ENCODE data around the gene GPR171. TPM values are rescaled to one million over a fixed set of nuclear protein-coding genes. Genes with fewer than 3 reads are reported as not detected.

GPR171 gene
- total and polyA plus RNA-seq, 2 donors (not counting 3 experiments of a cell fraction or from before 2014, with no cell fraction given) = not detected

GRCh38 chr3:151205482-151205881, 2.5 kb upstream of the GPR171 start:
- H3K79me2 ChIP-seq (ENCODE audit: control insufficient read depth, insufficient read depth, low read length) = no peaks in the 10 kb centered on the region
- H2AFZ ChIP-seq (ENCODE audit: low read depth, low read length) = no peak overlapping the region
- POLR2A ChIA-PET = no interaction called here
- no peaks in the 10 kb centered on the region for H3K4me1 ChIP-seq (ENCODE audit: control insufficient read depth, extremely low read depth, insufficient read depth, low read length)
- H3K9me3 ChIP-seq (replicated peaks; ENCODE audit: control insufficient read depth, insufficient read depth, low read length) = no peaks in the 10 kb centered on the region
- DNase-seq (ENCODE audit: low read depth, low spot score) = no peak
- no peaks in the 10 kb centered on the region for H3K36me3 ChIP-seq (ENCODE audit: control insufficient read depth in 2 of 2, extremely low read depth in 1 of 2, insufficient read depth in 2 of 2, low read length in 2 of 2)
- no peak overlapping the region for H3K27ac ChIP-seq (ENCODE audit: insufficient read depth, low read depth, low read length)
- no peak overlapping the region for H3K4me2 ChIP-seq (ENCODE audit: insufficient read depth, low read length)
- no peak overlapping the region for H3K9ac ChIP-seq (replicated peaks; ENCODE audit: extremely low read depth, insufficient read depth, low read length)
- FAIRE-seq = no peak
- H3K27me3 ChIP-seq (ENCODE audit: control insufficient read depth in 2 of 2, insufficient read depth in 2 of 2, low read length in 2 of 2) = no peaks in the 10 kb centered on the region
- CTCF ChIA-PET = interaction anchor here (0.6 to 1.0 kb wide), 2 partner anchors 9 to 254 kb away, joined by 3 read pairs; no protein-coding TSS in a partner anchor
- no peaks in the 10 kb centered on the region for H4K20me1 ChIP-seq (replicated peaks; ENCODE audit: control insufficient read depth, extremely low read depth, insufficient read depth, low read length)
- no peaks in the 10 kb centered on the region for H3K9me1 ChIP-seq (replicated peaks; ENCODE audit: control insufficient read depth, extremely low read depth, insufficient read depth, low read length)
- H3K4me3 ChIP-seq (replicated peaks in 1 of 3; ENCODE audit: insufficient read depth in 1 of 3, low read depth in 1 of 3, low read length in 3 of 3) = no peak overlapping the region
- intact Hi-C loops (cut with micrococcal nuclease) (no loop called here), dilution Hi-C loops (cut with MboI; ENCODE audit: extremely low pct_ligation_motif_present, low sequenced_read_pairs) (no loop called here)
- TF ChIP-seq EZH2 (IDR thresholded peaks at IDR 0.05; ENCODE audit: borderline replicate concordance, low read depth, low read length, severe bottlenecking) (no peak), JUN (IDR thresholded peaks at IDR 0.05; ENCODE audit: borderline replicate concordance, insufficient read depth, insufficient read length, low read depth) (no peak), POLR2AphosphoS5 (IDR thresholded peaks at IDR 0.05; ENCODE audit: insufficient read depth, low read depth, low read length) (no peak), MAX (IDR thresholded peaks at IDR 0.05; ENCODE audit: insufficient read depth, insufficient read length) (no peak), FOS (IDR thresholded peaks at IDR 0.05; ENCODE audit: borderline replicate concordance, insufficient read depth, low read length) (no peak), MYC (IDR thresholded peaks at IDR 0.05; ENCODE audit: low read depth, low read length) (no peak), POLR2A (IDR thresholded peaks at IDR 0.05; ENCODE audit: low read depth, low read length) (no peak), GATA2 (IDR thresholded peaks at IDR 0.05; ENCODE audit: insufficient read depth, insufficient read length, low read depth, low read length) (no peak)
- TF ChIP-seq, protein P1, sequence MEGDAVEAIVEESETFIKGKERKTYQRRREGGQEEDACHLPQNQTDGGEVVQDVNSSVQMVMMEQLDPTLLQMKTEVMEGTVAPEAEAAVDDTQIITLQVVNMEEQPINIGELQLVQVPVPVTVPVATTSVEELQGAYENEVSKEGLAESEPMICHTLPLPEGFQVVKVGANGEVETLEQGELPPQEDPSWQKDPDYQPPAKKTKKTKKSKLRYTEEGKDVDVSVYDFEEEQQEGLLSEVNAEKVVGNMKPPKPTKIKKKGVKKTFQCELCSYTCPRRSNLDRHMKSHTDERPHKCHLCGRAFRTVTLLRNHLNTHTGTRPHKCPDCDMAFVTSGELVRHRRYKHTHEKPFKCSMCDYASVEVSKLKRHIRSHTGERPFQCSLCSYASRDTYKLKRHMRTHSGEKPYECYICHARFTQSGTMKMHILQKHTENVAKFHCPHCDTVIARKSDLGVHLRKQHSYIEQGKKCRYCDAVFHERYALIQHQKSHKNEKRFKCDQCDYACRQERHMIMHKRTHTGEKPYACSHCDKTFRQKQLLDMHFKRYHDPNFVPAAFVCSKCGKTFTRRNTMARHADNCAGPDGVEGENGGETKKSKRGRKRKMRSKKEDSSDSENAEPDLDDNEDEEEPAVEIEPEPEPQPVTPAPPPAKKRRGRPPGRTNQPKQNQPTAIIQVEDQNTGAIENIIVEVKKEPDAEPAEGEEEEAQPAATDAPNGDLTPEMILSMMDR (IDR thresholded peaks at IDR 0.05; ENCODE audit: extremely low read depth in 1 of 2, insufficient read depth in 1 of 2, low read depth in 1 of 2, low read length in 2 of 2) = no peak
- no TSS peak for BruUV-seq (replicated peaks)
